Stimulated activated naive B cell treated with anti-CD40 and anti-IgM and Interleukin-4, amounts not matched to agents 10 μg/mL and 1 μg/mL and 100 μg/mL, for 72 hours (primary cell): ENCODE data around the gene KCTD3.

Experiments used
- ATAC-seq, 2 donors: fragments of 150-1000 bp; cut with Tn5 transposase; replicated peaks; 2 replicates each; pipeline ENCODE4 v1.10.0; 2021; ENCODE audit warnings: moderate library complexity in 1 of 2
- DNase-seq: peaks from one replicate; pipeline ENCODE4 v3.0.0; 2021
- H3K27ac Mint-ChIP-seq: one replicate; pipeline ENCODE4 v1.8.0; 2022; ENCODE audit warnings: mild to moderate bottlenecking, mixed read lengths
- H3K27me3 Mint-ChIP-seq, 2 donors: one replicate each; pipeline ENCODE4 v1.8.0; 2022; ENCODE audit warnings: mixed read lengths in 2 of 2
- H3K36me3 Mint-ChIP-seq, 2 donors: one replicate each; pipeline ENCODE4 v1.8.0; 2022; ENCODE audit warnings: mixed read lengths in 2 of 2, mild to moderate bottlenecking in 1 of 2
- H3K4me1 Mint-ChIP-seq, 2 donors: one replicate each; pipeline ENCODE4 v1.8.0; 2022; ENCODE audit warnings: mixed read lengths in 2 of 2, mild to moderate bottlenecking in 1 of 2
- H3K4me3 Mint-ChIP-seq, 2 donors: one replicate each; pipeline ENCODE4 v1.8.0; 2022; ENCODE audit warnings: mild to moderate bottlenecking in 2 of 2, mixed read lengths in 2 of 2, moderate library complexity in 1 of 2
- H3K9me3 Mint-ChIP-seq, 2 donors: one replicate each; pipeline ENCODE4 v1.8.0; 2022; ENCODE audit warnings: mixed read lengths in 2 of 2, mild to moderate bottlenecking in 1 of 2

KCTD3 gene

DNA sequence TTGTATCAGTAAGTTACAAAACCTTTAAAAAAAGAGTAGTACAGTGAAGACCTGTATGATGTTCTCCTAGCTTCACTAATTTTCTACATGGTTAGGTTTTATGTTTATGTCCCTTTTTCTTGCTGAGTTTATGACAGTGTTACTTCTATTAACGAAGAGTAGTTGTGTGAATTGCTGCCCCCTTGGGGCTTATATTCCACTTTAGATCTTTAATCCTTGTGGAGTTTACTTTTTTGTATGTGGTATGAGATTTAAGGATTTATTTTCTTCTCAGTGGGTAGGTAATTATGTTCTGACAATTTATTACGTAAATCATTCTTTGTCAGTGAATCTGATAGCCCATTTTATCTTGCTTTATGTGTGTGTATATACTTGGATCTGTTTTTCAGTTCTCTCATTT is 14.8 kb downstream of the KCTD3 start:
- no peak for DNase-seq
- H3K36me3 Mint-ChIP-seq, result peaks cover 27 to 42% of the 10 kb centered on the region in 2 donors
- H3K9me3 Mint-ChIP-seq, result peaks cover 0 to 4% of the 10 kb centered on the region in 2 donors
- ATAC-seq, result no peak
- no peak overlapping the region for H3K4me3 Mint-ChIP-seq
- H3K4me1 Mint-ChIP-seq, result no peaks in the 10 kb centered on the region
- H3K27me3 Mint-ChIP-seq, result no peaks in the 10 kb centered on the region
- H3K27ac Mint-ChIP-seq, result no peak overlapping the region

DNA sequence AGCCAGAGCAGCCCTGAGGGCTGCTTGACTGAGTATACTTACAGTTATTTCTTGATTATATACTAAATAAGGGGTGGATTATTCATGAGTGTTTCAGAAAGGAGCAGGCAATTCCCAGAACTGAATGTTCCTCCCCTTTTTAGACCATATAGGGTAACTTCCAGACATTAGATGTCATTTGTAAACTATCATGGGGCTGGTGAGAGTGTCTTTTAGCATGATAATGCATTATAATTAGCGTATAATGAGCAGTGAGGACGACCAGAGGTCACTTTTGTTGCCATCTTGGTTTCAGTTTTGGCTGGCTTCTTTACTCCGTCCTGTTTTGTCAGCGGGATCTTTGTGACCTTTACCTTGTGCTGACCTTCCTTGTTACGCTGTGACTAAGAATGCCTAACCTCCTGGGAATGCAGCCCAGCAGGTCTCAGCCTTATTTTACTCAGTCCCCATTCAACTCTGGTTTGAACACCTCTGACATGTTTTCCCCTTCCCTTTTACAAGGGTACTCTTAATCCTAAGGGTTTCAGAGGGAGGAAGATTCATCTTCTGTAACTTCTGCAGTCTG is 16.2 kb downstream of the KCTD3 start:
- Mint-ChIP-seq H3K4me1 (no peaks in the 10 kb centered on the region), H3K9me3 (peaks cover 0 to 4% of the 10 kb centered on the region in 2 donors), H3K27me3 (no peaks in the 10 kb centered on the region), H3K4me3 (no peak overlapping the region), H3K27ac (no peak overlapping the region), H3K36me3 (peaks cover 27 to 42% of the 10 kb centered on the region in 2 donors)
- no peak for DNase-seq
- no peak for ATAC-seq

DNA sequence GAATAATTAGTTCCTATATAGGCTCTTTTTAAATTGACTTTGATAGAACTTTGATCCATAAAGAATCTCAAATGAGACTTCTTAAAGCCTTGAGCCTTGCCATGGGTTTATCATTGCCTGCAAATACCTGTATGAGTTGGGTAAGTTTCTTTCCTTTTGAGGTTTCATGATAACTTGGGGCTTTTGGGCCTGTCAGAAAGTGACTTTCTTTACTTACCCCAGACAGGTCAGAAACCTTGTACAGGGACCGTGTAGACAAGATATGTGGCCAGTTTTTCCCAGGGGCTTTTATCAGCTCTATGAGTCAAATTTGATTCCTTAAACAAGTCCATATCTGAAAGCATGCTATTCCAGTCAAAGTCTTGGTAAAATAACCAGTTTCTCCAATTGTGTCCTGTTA is 17.3 kb downstream of the KCTD3 start:
- Mint-ChIP-seq H3K36me3 (peaks cover 24 to 38% of the 10 kb centered on the region in 2 donors), H3K27me3 (no peaks in the 10 kb centered on the region), H3K9me3 (peaks cover 0 to 4% of the 10 kb centered on the region in 2 donors), H3K27ac (no peak overlapping the region), H3K4me3 (no peak overlapping the region), H3K4me1 (no peaks in the 10 kb centered on the region)
- DNase-seq (no peak), ATAC-seq (no peak)

DNA sequence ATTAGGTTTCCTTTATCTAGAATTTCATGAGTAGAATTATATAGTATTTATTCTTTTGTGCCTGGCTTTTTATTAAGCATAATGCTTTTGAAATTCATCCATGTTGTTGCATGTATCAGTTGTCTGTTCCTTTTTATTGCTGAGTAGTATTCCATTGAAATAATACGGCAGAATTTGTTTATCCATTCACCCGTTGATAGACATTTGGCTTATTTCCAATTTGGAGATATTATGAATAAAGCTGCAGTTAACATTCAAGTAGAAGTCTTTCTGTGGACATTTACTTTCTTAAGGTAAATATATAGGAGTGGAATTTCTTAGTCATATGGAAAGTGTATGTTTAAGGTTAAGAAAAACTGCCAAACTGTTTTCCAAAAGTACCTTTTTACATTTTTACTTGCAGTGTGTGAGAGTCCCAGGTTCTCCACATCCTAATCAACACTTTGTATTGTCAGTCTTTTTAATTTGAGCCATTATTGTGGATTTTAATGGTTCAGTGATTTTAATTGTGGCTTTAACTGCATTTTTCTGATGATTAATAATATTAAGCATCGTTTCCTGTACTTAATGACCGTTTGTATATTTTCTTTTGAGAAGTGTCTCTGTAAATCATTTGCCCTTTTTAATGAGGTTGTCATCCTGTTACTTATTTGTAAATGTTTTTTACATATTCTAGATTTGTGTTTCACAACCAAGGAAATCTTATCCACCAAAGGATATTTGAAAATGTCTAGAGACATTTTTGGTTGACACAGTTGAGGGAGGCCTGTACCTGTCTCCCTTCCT is 22.7 kb downstream of the KCTD3 start:
- Mint-ChIP-seq H3K4me1 (no peaks in the 10 kb centered on the region), H3K4me3 (no peak overlapping the region), H3K27ac (no peak overlapping the region), H3K27me3 (no peaks in the 10 kb centered on the region), H3K36me3 (peaks cover 17 to 29% of the 10 kb centered on the region in 2 donors), H3K9me3 (peaks cover 5 to 7% of the 10 kb centered on the region in 2 donors)
- no peak for ATAC-seq
- no peak for DNase-seq

DNA sequence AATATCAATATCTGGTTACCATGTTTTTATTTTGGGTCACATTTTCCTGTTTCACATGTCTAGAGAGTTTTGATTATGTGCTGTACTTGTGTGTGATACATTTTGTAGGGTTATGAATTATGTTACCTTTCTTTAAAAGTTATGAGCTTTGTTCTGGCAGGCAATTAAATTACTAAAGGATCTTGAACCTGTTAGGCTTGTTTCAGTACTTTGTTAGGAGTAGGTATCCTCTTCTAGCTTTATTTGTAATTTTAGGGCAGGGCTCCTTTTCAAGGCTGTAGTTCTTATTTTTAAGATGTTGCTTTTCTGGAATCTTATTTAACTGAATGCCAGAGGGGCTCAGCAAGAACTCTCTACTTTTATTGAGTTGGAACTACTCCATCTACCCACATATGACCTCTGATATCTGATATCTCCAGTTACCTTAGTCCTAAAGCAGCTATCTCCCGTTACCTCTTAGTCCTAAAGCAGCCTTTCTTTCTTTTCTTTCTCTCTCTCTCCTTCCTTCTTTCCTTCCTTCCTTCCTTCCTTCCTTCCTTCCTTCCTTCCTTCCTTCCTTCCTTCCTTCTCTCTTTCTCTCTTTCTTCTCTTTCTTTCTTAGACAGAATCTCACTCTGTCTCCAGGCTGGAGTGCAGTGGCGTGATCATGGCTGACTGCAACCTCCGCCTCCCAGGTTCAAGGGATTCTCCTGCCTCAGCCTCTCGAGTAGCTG is 23.8 kb downstream of the KCTD3 start:
- no peak for ATAC-seq
- peaks cover 19 to 29% of the 10 kb centered on the region in 2 donors for H3K36me3 Mint-ChIP-seq
- no peak overlapping the region for H3K27ac Mint-ChIP-seq
- H3K9me3 Mint-ChIP-seq, result peaks cover 4 to 7% of the 10 kb centered on the region in 2 donors
- no peaks in the 10 kb centered on the region for H3K4me1 Mint-ChIP-seq
- H3K27me3 Mint-ChIP-seq, result no peaks in the 10 kb centered on the region
- no peak for DNase-seq
- H3K4me3 Mint-ChIP-seq, result no peak overlapping the region

DNA sequence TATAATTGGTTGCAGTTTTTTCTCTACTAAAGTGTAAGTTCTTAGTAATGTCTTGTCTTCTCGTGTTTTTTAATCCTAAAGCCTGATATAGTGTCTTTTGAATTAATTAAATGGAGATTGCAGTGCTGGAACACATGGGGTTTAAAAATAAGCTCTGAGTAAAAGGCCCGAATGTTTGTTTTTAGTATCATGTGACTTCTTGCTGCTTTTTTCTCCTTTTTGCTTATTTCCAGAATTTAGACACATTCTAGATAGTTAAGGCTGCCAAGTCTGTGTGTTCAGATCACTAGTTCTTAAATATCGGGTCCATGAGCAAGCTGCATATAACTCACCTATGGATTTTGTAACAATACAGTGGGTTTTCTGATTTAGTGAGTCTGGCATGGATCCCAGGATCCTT is 27.5 kb downstream of the KCTD3 start:
- Mint-ChIP-seq H3K9me3 (peaks cover 4 to 7% of the 10 kb centered on the region in 2 donors), H3K4me1 (peaks cover 0 to 3% of the 10 kb centered on the region in 2 donors)
- ATAC-seq, result no peak

DNA sequence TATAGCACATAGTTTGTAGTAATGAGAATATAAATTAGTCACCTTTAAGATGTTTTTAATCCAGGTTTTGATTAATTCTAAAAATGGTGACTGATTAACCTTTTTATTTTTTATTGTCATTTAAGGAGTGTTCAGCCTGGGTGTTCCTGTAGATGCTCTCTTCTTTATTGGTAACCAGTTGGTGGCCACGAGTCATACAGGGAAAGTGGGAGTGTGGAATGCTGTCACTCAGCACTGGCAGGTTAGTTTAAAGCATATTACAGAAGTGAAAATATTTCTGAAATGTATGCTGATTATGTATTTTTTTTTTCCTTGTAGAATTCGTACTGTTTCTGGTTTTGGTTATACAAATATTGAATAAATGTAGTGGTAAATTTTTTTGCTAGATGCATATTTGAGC is 28.1 kb downstream of the KCTD3 start:
- peaks cover 25 to 44% of the 10 kb centered on the region in 2 donors for H3K36me3 Mint-ChIP-seq
- no peaks in the 10 kb centered on the region for H3K27me3 Mint-ChIP-seq
- H3K4me1 Mint-ChIP-seq, result peaks cover 0 to 3% of the 10 kb centered on the region in 2 donors
- peaks cover 4 to 5% of the 10 kb centered on the region in 2 donors for H3K9me3 Mint-ChIP-seq
- no peak overlapping the region for H3K4me3 Mint-ChIP-seq
- ATAC-seq (no peak), DNase-seq (no peak)
- no peak overlapping the region for H3K27ac Mint-ChIP-seq

More for the DNA sequence above, 27.5 kb downstream of the KCTD3 start:
- Mint-ChIP-seq H3K27me3 (no peaks in the 10 kb centered on the region), H3K36me3 (peaks cover 27 to 46% of the 10 kb centered on the region in 2 donors), H3K27ac (no peak overlapping the region), H3K4me3 (no peak overlapping the region)
- no peak for DNase-seq

DNA sequence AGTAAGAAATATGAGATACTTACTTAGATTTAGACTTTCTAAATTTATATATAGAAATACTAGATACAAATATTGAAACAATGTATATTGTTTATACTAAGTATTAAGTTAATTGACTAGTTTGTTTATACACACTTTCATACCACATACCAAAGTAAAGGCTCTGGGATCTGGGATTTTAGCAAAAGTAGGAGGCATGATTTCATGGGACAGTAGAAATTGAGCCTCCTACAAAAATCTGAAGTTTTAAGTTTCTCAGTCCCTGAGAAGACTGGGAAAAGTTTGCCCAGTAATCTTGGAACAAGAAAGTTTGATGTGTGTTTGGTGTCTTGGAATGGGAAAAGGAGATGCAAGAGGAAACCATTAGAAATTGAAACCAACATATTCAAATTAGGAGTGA is 30.9 kb downstream of the KCTD3 start:
- Mint-ChIP-seq H3K9me3 (no peaks in the 10 kb centered on the region), H3K27ac (no peak overlapping the region), H3K4me3 (no peak overlapping the region), H3K4me1 (peaks cover 0 to 3% of the 10 kb centered on the region in 2 donors), H3K36me3 (peaks cover 18 to 31% of the 10 kb centered on the region in 2 donors), H3K27me3 (no peaks in the 10 kb centered on the region)
- DNase-seq (no peak), ATAC-seq (no peak)

DNA sequence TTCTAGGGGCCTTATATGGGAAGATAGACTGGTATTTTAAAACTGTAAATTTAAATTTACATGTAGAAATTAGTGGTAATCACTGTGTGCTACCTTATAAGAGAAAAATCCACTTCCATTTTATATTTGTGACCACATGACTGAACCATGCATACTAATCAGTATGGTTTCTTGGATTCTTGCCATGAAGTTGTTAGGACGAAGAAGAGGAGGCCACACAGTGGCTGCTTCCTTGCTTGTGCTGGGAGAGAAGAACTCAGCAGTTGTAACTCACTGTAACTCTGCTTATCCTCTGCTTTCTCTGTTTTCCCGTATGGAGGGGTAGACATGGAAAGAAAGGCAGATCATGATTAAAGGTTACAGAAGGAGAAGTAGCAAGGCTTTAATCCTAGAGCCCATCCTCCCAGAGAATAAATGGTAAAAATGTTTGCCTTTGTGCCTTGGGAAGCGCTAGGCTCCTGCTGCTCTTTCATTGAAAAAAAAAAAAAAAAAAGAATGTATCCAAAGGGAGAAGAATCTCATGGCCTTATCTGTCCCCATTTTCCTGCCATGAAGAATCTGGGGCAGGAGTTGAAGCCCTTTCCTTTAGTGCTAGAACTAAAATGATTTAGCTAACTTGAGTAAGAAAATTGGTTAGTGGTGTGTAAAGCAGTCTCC is 32.4 kb downstream of the KCTD3 start:
- no peak for ATAC-seq
- H3K27ac Mint-ChIP-seq, result no peak overlapping the region
- peaks cover 0 to 3% of the 10 kb centered on the region in 2 donors for H3K4me1 Mint-ChIP-seq
- no peaks in the 10 kb centered on the region for H3K9me3 Mint-ChIP-seq
- H3K27me3 Mint-ChIP-seq, result no peaks in the 10 kb centered on the region
- no peak for DNase-seq
- H3K36me3 Mint-ChIP-seq, result peaks cover 18 to 35% of the 10 kb centered on the region in 2 donors
- H3K4me3 Mint-ChIP-seq, result no peak overlapping the region

DNA sequence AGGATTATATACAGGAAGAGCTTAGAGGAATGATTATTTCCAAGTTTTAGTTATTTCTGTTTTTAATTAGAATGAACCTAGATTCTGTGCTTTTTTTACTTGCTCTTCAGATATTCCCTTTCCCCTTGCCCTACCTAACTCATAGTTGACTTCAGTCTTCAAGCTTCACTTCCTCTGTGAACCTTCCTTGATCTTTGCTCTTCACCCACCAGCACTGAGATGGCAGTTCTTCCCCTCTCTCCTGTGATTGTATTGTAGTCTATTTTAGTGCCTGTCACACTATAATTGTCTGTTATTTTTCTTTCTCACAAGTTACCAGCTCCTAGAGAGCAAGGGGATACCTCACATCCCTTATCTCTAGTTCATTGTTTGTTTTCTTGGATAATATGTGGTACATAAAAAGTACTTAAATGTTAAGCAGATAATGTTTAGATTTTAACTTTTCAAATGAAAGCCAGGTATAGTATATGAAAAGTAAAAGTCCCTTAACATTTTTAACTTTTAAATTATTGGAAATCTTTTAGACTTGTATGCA is 33.2 kb downstream of the KCTD3 start:
- Mint-ChIP-seq H3K36me3 (peaks cover 18 to 35% of the 10 kb centered on the region in 2 donors), H3K4me3 (no peak overlapping the region), H3K9me3 (no peaks in the 10 kb centered on the region), H3K27me3 (no peaks in the 10 kb centered on the region), H3K4me1 (peaks cover 0 to 3% of the 10 kb centered on the region in 2 donors), H3K27ac (no peak overlapping the region)
- ATAC-seq, result no peak
- DNase-seq, result no peak

DNA sequence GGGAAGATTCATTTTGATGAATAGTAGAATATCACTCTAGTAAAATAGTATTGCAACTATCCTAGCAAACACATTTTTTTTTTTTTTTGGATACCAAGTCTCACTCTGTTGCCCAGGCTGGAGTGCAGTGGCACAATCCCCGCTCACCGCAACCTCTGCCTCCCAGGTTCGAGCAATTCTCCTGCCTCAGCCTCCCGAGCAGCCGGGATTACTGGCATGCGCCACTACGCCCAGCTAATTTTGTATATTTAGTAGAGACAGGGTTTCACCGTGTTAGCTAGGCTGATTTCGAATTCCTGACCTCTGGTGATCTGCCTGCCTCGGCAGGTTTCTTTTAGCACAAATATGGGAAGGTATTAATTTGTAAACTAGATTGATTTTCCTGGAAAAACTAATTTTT is 33.8 kb downstream of the KCTD3 start:
- no peak overlapping the region for H3K27ac Mint-ChIP-seq
- H3K36me3 Mint-ChIP-seq, result peaks cover 16 to 34% of the 10 kb centered on the region in 2 donors
- DNase-seq (no peak), ATAC-seq (no peak)
- no peaks in the 10 kb centered on the region for H3K9me3 Mint-ChIP-seq
- H3K27me3 Mint-ChIP-seq, result no peaks in the 10 kb centered on the region
- H3K4me3 Mint-ChIP-seq, result no peak overlapping the region
- H3K4me1 Mint-ChIP-seq, result peaks cover 0 to 3% of the 10 kb centered on the region in 2 donors

DNA sequence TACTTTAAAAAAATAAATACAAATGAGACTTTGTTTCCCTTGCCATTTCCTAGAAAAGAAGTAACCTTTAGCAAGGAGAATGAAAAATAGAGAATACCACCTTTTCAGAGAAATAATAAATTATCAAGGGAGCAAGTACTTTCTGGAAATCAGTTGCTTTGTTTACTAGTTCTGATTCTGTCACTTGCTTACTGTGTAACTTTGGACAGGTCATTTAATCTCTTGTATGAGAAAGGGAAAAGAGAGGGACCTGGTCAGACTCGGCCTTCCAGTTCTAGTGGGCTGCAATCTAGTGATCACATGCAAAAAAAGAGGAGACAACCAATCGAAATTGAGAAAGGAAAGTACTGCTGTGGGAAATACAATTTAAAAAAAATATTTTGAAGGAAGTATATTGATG is 34.2 kb downstream of the KCTD3 start:
- no peak overlapping the region for H3K27ac Mint-ChIP-seq
- ATAC-seq, result no peak
- no peak for DNase-seq
- H3K4me1 Mint-ChIP-seq, result peaks cover 0 to 3% of the 10 kb centered on the region in 2 donors
- H3K27me3 Mint-ChIP-seq, result no peaks in the 10 kb centered on the region
- no peak overlapping the region for H3K4me3 Mint-ChIP-seq
- H3K36me3 Mint-ChIP-seq, result peaks cover 13 to 30% of the 10 kb centered on the region in 2 donors
- H3K9me3 Mint-ChIP-seq, result no peaks in the 10 kb centered on the region

DNA sequence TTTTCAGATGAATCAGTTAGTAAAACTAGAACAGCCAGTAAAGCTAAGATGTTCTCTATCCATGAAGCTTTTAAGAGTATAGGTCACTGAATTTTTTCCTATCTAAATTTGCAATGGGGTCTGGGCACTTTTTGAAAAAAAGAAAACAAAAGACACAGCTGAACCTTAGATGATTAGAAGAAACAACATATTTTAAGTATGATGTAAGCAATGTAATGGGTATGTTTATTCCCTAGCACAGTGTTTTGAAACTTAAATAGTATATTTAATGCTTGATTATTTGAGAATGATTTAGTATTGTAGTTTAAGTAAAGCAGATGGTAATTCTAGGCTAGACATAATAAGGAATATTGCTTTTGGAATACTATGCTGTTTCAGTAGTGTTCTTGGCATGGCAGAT is 36.2 kb downstream of the KCTD3 start:
- H3K9me3 Mint-ChIP-seq, result no peaks in the 10 kb centered on the region

DNA sequence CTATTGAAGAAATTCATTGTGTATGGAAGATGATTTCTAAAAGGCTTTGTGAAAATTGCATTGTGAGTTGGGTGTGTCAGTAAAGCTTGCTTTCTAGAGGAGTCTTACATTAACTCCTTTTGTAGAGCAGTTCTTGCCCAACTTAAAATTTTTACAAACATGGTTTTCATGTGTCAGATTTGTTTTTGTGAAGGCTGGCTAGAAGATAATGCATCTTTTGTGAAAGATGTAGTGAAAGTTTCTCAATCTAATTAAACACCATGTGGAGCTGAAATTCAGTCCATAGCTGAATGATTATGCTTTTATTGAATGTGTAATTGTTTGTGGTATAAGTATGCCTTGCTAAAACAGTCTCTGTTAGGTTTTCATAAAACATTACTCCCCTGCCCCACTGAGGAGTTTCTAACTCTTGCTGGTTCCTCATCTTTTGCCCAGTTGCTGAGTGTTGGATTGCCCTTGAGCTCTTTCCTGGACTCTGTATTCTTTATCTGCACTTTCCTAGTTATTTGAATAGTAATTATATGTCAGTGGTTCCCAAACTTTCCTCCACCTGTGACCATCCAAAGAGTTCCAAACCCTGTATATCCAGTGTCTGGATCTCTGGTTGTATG is 38.0 kb downstream of the KCTD3 start:
- Mint-ChIP-seq H3K4me3 (no peak overlapping the region), H3K4me1 (no peaks in the 10 kb centered on the region), H3K36me3 (peaks cover 10 to 19% of the 10 kb centered on the region in 2 donors), H3K27me3 (no peaks in the 10 kb centered on the region), H3K27ac (no peak overlapping the region), H3K9me3 (no peaks in the 10 kb centered on the region)
- ATAC-seq (no peak), DNase-seq (no peak)

More for the DNA sequence above, 36.2 kb downstream of the KCTD3 start:
- no peak for ATAC-seq
- H3K4me3 Mint-ChIP-seq, result no peak overlapping the region
- no peak overlapping the region for H3K27ac Mint-ChIP-seq
- no peaks in the 10 kb centered on the region for H3K27me3 Mint-ChIP-seq
- peaks cover 5 to 20% of the 10 kb centered on the region in 2 donors for H3K36me3 Mint-ChIP-seq
- DNase-seq, result no peak
- H3K4me1 Mint-ChIP-seq, result peaks cover 0 to under 1% of the 10 kb centered on the region in 2 donors
